ENCODE measurements around the gene SLC25A45. TPM values are rescaled to one million over a fixed set of nuclear protein-coding genes. Genes with fewer than 3 reads are reported as not detected.

SLC25A45 gene
- polyA plus RNA-seq, 1 of the 3 experiments (the other 2 are of a cell fraction), result 3.6 TPM

DNA sequence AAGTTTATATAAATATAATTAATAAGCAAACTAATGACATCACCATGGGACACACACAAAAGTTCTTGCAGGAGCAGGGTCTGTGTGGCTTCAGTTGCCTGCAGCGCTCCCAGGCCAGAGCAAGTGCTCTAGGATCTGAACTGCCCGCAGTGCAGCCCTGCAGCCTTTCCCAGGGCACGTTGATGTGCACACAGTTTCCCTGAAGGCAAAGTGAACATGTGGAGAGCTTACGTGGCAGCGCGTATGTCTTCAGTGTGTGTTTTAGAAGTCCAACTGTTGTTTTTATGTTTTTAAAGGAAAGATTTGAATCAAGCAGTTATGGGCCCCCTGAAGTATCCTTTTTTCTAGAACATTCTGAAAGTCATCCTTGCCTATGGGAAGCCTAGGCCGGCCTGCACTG, 29.1 kb downstream of the SLC25A45 start:
- H3K79me2 ChIP-seq (ENCODE audit: insufficient read depth), result no peaks in the 10 kb centered on the region
- TF ChIP-seq RXRA (IDR thresholded peaks at IDR 0.05; ENCODE audit: borderline replicate concordance, low read depth), result no peak
- TF ChIP-seq YY1 (IDR thresholded peaks at IDR 0.05; ENCODE audit: low read depth), result no peak
- TF ChIP-seq, protein P1, sequence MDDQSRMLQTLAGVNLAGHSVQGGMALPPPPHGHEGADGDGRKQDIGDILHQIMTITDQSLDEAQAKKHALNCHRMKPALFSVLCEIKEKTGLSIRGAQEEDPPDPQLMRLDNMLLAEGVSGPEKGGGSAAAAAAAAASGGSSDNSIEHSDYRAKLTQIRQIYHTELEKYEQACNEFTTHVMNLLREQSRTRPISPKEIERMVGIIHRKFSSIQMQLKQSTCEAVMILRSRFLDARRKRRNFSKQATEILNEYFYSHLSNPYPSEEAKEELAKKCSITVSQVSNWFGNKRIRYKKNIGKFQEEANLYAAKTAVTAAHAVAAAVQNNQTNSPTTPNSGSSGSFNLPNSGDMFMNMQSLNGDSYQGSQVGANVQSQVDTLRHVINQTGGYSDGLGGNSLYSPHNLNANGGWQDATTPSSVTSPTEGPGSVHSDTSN (IDR thresholded peaks at IDR 0.05), result no peak
- no peak for TF ChIP-seq GABPA (IDR thresholded peaks at IDR 0.05; ENCODE audit: low read depth)
- TF ChIP-seq, protein P2, sequence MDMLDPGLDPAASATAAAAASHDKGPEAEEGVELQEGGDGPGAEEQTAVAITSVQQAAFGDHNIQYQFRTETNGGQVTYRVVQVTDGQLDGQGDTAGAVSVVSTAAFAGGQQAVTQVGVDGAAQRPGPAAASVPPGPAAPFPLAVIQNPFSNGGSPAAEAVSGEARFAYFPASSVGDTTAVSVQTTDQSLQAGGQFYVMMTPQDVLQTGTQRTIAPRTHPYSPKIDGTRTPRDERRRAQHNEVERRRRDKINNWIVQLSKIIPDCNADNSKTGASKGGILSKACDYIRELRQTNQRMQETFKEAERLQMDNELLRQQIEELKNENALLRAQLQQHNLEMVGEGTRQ (IDR thresholded peaks at IDR 0.05; ENCODE audit: borderline replicate concordance, low read depth, low read length), result no peak
- TF ChIP-seq CHD2 (IDR thresholded peaks at IDR 0.05; ENCODE audit: low read length, partially characterized antibody), result no peak
- TF ChIP-seq, protein P3, sequence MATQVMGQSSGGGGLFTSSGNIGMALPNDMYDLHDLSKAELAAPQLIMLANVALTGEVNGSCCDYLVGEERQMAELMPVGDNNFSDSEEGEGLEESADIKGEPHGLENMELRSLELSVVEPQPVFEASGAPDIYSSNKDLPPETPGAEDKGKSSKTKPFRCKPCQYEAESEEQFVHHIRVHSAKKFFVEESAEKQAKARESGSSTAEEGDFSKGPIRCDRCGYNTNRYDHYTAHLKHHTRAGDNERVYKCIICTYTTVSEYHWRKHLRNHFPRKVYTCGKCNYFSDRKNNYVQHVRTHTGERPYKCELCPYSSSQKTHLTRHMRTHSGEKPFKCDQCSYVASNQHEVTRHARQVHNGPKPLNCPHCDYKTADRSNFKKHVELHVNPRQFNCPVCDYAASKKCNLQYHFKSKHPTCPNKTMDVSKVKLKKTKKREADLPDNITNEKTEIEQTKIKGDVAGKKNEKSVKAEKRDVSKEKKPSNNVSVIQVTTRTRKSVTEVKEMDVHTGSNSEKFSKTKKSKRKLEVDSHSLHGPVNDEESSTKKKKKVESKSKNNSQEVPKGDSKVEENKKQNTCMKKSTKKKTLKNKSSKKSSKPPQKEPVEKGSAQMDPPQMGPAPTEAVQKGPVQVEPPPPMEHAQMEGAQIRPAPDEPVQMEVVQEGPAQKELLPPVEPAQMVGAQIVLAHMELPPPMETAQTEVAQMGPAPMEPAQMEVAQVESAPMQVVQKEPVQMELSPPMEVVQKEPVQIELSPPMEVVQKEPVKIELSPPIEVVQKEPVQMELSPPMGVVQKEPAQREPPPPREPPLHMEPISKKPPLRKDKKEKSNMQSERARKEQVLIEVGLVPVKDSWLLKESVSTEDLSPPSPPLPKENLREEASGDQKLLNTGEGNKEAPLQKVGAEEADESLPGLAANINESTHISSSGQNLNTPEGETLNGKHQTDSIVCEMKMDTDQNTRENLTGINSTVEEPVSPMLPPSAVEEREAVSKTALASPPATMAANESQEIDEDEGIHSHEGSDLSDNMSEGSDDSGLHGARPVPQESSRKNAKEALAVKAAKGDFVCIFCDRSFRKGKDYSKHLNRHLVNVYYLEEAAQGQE (IDR thresholded peaks at IDR 0.05; ENCODE audit: low read depth, low read length), result no peak
- TF ChIP-seq MXI1 (IDR thresholded peaks at IDR 0.05; ENCODE audit: low read depth, low read length), result no peak
- TF ChIP-seq GATA2 (CRISPR knock-in tag; IDR thresholded peaks at IDR 0.05), result no peak
- TF ChIP-seq TCF12 (IDR thresholded peaks at IDR 0.05), result no peak
- TF ChIP-seq TAF1 (IDR thresholded peaks at IDR 0.05; ENCODE audit: borderline replicate concordance, low read depth, low read length), result no peak
- TF ChIP-seq EP300 (IDR thresholded peaks at IDR 0.05; ENCODE audit: borderline replicate concordance in 1 of 2, low read depth in 1 of 2, low read length in 1 of 2), result no peak
- TF ChIP-seq FOXM1 (IDR thresholded peaks at IDR 0.05; ENCODE audit: low read depth), result no peak
- TF ChIP-seq EZH2phosphoT487 (IDR thresholded peaks at IDR 0.05; ENCODE audit: borderline replicate concordance, low read depth), result no peak
- no peak for TF ChIP-seq SIN3A (IDR thresholded peaks at IDR 0.05; ENCODE audit: borderline replicate concordance, low read depth, low read length)
- TF ChIP-seq TEAD4 (IDR thresholded peaks at IDR 0.05; ENCODE audit: borderline replicate concordance, insufficient read depth), result no peak
- TF ChIP-seq, protein P4, sequence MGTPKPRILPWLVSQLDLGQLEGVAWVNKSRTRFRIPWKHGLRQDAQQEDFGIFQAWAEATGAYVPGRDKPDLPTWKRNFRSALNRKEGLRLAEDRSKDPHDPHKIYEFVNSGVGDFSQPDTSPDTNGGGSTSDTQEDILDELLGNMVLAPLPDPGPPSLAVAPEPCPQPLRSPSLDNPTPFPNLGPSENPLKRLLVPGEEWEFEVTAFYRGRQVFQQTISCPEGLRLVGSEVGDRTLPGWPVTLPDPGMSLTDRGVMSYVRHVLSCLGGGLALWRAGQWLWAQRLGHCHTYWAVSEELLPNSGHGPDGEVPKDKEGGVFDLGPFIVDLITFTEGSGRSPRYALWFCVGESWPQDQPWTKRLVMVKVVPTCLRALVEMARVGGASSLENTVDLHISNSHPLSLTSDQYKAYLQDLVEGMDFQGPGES (IDR thresholded peaks at IDR 0.05; ENCODE audit: low read depth, low read length), result no peak
- TF ChIP-seq RAD21 (IDR thresholded peaks at IDR 0.05; ENCODE audit: low read length), result no peak
- no peak for TF ChIP-seq JUND (IDR thresholded peaks at IDR 0.05)
- TF ChIP-seq FOSL2 (IDR thresholded peaks at IDR 0.05; ENCODE audit: borderline replicate concordance, low read depth), result no peak
- H2AFZ ChIP-seq (ENCODE audit: low read depth), result no peak overlapping the region
- H3K9me2 ChIP-seq, result no peaks in the 10 kb centered on the region
- H3K9ac ChIP-seq, result no peak overlapping the region
- peaks cover 42% of the 10 kb centered on the region for H3F3A ChIP-seq (replicated peaks; ENCODE audit: insufficient read depth)
- H3K27me3 ChIP-seq (ENCODE audit: insufficient read depth), result no peaks in the 10 kb centered on the region
- ChIA-PET POLR2A (interaction anchor here (1.1 to 1.8 kb wide), 4 partner anchors 20 to 149 kb away, joined by 3 to 5 read pairs (median 4); partner anchors contain the start of genes CDC42EP2, DPF2 and MALAT1), CTCF (interaction anchor here (1.1 to 3.8 kb wide), 11 partner anchors 9 to 188 kb away, joined by 3 to 19 read pairs (median 4); partner anchors contain the start of gene CDC42EP2)
- H3K4me2 ChIP-seq, result no peak overlapping the region; the same call in 1 of the 2 replicates
- 95% methylated on average over 7 of the region's 7 CpGs for WGBS (ENCODE audit: low lambda C conversion rate)
- peak overlapping the region in 1 of 2 experiments; percentile 83; a peak in 3 of 4 replicates for H3K27ac ChIP-seq (ENCODE audit: low read depth in 2 of 2, low read length in 1 of 2)
- H3K4me3 ChIP-seq (ENCODE audit: low read depth in 2 of 2, low read length in 1 of 2), result no peak overlapping the region; a peak in 1 of 4 replicates
- H3K36me3 ChIP-seq (replicated peaks in 1 of 2; ENCODE audit: control insufficient read depth in 1 of 2, insufficient read depth in 2 of 2, low read length in 1 of 2), result peaks cover 20 to 40% of the 10 kb centered on the region in 2 experiments
- H3K4me1 ChIP-seq (ENCODE audit: control insufficient read depth in 1 of 2, insufficient read depth in 2 of 2, low read depth in 1 of 2, low read length in 1 of 2), result peaks cover 0 to 20% of the 10 kb centered on the region in 2 experiments; a peak in 1 of 4 replicates
- no peaks in the 10 kb centered on the region for H4K20me1 ChIP-seq (ENCODE audit: insufficient read depth)
- DNase-seq, result no peak
- no peaks in the 10 kb centered on the region for H3K9me3 ChIP-seq

Measured in SK-N-SH (cell line).